Tibial nerve (tissue), 4 donors: ENCODE results near the gene PIH1D2. TPM values are rescaled to one million over a fixed set of nuclear protein-coding genes. Genes with fewer than 3 reads are reported as not detected.

ENCODE experiments used
- DNase-seq, 2 donors: peaks; one replicate each; pipeline ENCODE4 v3.0.0-alpha.2; 2019; ENCODE audit warnings: low spot score in 2 of 2
- H3K27ac ChIP-seq, 4 donors: fragments of 200-600 bp; sonication (generic) in 3 of 4; one replicate each; pipeline ENCODE4 v1.5.1; 2017 to 2019; ENCODE audit warnings: mild to moderate bottlenecking in 1 of 4
- H3K27me3 ChIP-seq, 2 donors: fragments of 200-600 bp; sonication (generic) in 1 of 2; one replicate each; pipeline versions ENCODE4 v1.5.1 to v1.6.0; 2017 to 2019
- H3K36me3 ChIP-seq, 3 donors: fragments of 200-600 bp; sonication (generic); one replicate each; pipeline ENCODE4 v1.5.1; 2018 to 2019
- H3K4me1 ChIP-seq, 4 donors: fragments of 200-600 bp; sonication (generic) in 3 of 4; one replicate each; pipeline ENCODE4 v1.5.1; 2017 to 2019
- H3K4me3 ChIP-seq, 4 donors: fragments of 200-600 bp; sonication (generic) in 3 of 4; one replicate each; pipeline ENCODE4 v1.5.1; 2017 to 2019; ENCODE audit warnings: mild to moderate bottlenecking in 1 of 4, moderate library complexity in 1 of 4
- H3K9me3 ChIP-seq, 4 donors: fragments of 200-600 bp; sonication (generic) in 3 of 4; one replicate each; pipeline ENCODE4 v1.5.1; 2017 to 2019
- CTCF ChIP-seq, 5 experiments: fragments of 200-600 bp in 3 of 5; fragments of 450-650 bp in 2 of 5; sonication (generic) in 3 of 5; IDR thresholded peaks; one replicate each; pipeline ENCODE4 v1.5.1; 2016 to 2019; ENCODE audit warnings: antibody characterized with exemption in 5 of 5, mild to moderate bottlenecking in 3 of 5, moderate library complexity in 2 of 5
- EP300 ChIP-seq, 2 donors: sonication (generic); formaldehyde crosslinking; IDR thresholded peaks; one replicate each; pipeline ENCODE4 v1.6.1; 2017; ENCODE audit warnings: antibody characterized with exemption in 2 of 2, mild to moderate bottlenecking in 1 of 2
- POLR2A ChIP-seq, 2 donors: fragments of 450-650 bp; IDR thresholded peaks; one replicate each; pipeline ENCODE4 v1.6.1; 2017; ENCODE audit warnings: antibody characterized with exemption in 2 of 2, mild to moderate bottlenecking in 2 of 2, moderate library complexity in 2 of 2
- WGBS, 2 donors: methylation state at CpG; one replicate each; pipeline ENCODE4 v1.1.5; 2018; 5-methylcytosine and 5-hydroxymethylcytosine counted together
- total RNA-seq, 4 donors: library from RNA; depleted of rRNA; stranded (reverse); fragments of >200 nt; gene quantifications; one replicate each; pipeline ENCODE4 v1.1.0, GENCODE V29; 2016

The PIH1D2 gene
- total RNA-seq: 1 to 10 TPM; 2.2 to 7.2 (median 3.8) TPM

GRCh38 chr11:112073941-112074811 is at the start of gene PIH1D2, which contains the start of gene NKAPD1:
PIH1D2 (minus strand) TSS chr11:112074017; CDS start chr11:112073174, 843 bp downstream.
NKAPD1 (plus strand) TSS chr11:112074299; CDS start chr11:112075575, 1,276 bp downstream.
- no peaks in the 10 kb centered on the region for H3K9me3 ChIP-seq
- H3K36me3 ChIP-seq: peaks cover 0 to 37% (median 12%) of the 10 kb centered on the region in 3 donors
- peak within 1 kb of the TSS; percentile 60 to 98 (median 76) for H3K4me3 ChIP-seq
- peak; percentile 50 to 78 for DNase-seq
- H3K27me3 ChIP-seq: no peaks in the 10 kb centered on the region
- 0 to 1% methylated on average over 34 to 39 of the region's 43 CpGs for WGBS, 2 donors
- H3K27ac ChIP-seq: peak within 1 kb of the TSS; percentile 73 to 93 (median 90)
- peak; percentile 32 to 33 for TF ChIP-seq POLR2A (IDR thresholded peaks at IDR 0.05)
- peak in 3 of 5 experiments; percentile 11 to 54 (median 38) for TF ChIP-seq CTCF (IDR thresholded peaks at IDR 0.05)
- peak in 1 of 2 donors; percentile 84 for TF ChIP-seq EP300 (IDR thresholded peaks at IDR 0.05)
- H3K4me1 ChIP-seq: peaks cover 0 to 33% (median 10%) of the 10 kb centered on the region in 4 donors

GRCh38 chr11:112123129-112123528 is 49.3 kb upstream of the PIH1D2 start:
- Histone ChIP-seq H3K9me3 (no peaks in the 10 kb centered on the region), H3K36me3 (no peaks in the 10 kb centered on the region), H3K27ac (no peak overlapping the region), H3K4me3 (no peak overlapping the region), H3K4me1 (no peaks in the 10 kb centered on the region), H3K27me3 (no peaks in the 10 kb centered on the region)
- TF ChIP-seq CTCF (IDR thresholded peaks at IDR 0.05): no peak
- 77 to 80% methylated on average over 4 of the region's 4 CpGs for WGBS, 2 donors
- DNase-seq: no peak

GRCh38 chr11:112121981-112122615 is 48.3 kb upstream of the PIH1D2 start:
- no peak overlapping the region for H3K27ac ChIP-seq
- no peaks in the 10 kb centered on the region for H3K36me3 ChIP-seq
- H3K4me1 ChIP-seq: no peaks in the 10 kb centered on the region
- no peak for DNase-seq
- no peak overlapping the region for H3K4me3 ChIP-seq
- H3K27me3 ChIP-seq: no peaks in the 10 kb centered on the region
- TF ChIP-seq CTCF (IDR thresholded peaks at IDR 0.05) (no peak), EP300 (IDR thresholded peaks at IDR 0.05) (no peak), POLR2A (IDR thresholded peaks at IDR 0.05) (no peak)
- 75 to 80% methylated on average over 5 of the region's 5 CpGs for WGBS, 2 donors
- H3K9me3 ChIP-seq: no peaks in the 10 kb centered on the region

- Histone ChIP-seq H3K36me3 (no peaks in the 10 kb centered on the region), H3K9me3 (no peaks in the 10 kb centered on the region), H3K4me1 (peaks cover 0 to 5% (median 0%) of the 10 kb centered on the region in 4 donors), H3K27me3 (no peaks in the 10 kb centered on the region), H3K4me3 (no peak overlapping the region), H3K27ac (no peak overlapping the region)
- DNase-seq: no peak
- WGBS, 2 donors: 83 to 90% methylated on average over 2 of the region's 2 CpGs
- no peak for TF ChIP-seq CTCF (IDR thresholded peaks at IDR 0.05)
- no peak for TF ChIP-seq EP300 (IDR thresholded peaks at IDR 0.05)
These were observed 44.4 kb upstream of the PIH1D2 start for GRCh38 chr11:112118176-112118575.

- no peak for TF ChIP-seq EP300 (IDR thresholded peaks at IDR 0.05)
- TF ChIP-seq POLR2A (IDR thresholded peaks at IDR 0.05): no peak
- TF ChIP-seq CTCF (IDR thresholded peaks at IDR 0.05): no peak
- no peak overlapping the region for H3K4me3 ChIP-seq
- peaks cover 0 to 5% (median 0%) of the 10 kb centered on the region in 4 donors for H3K4me1 ChIP-seq
- H3K36me3 ChIP-seq: no peaks in the 10 kb centered on the region
- DNase-seq: no peak
- no peaks in the 10 kb centered on the region for H3K27me3 ChIP-seq
- no peaks in the 10 kb centered on the region for H3K9me3 ChIP-seq
- H3K27ac ChIP-seq: no peak overlapping the region
- 70 to 72% methylated on average over 5 of the region's 5 CpGs for WGBS, 2 donors
These were observed 41.6 kb upstream of the PIH1D2 start for GRCh38 chr11:112115386-112115785.
